Heart left ventricle (tissue), 16 donors: ENCODE data around the gene ZEB2. TPM values are rescaled to one million over a fixed set of nuclear protein-coding genes. Genes with fewer than 3 reads are reported as not detected.
A peak's percentile ranks its signal among the peaks of the same experiment; 100 is the strongest.

Experiments
- ATAC-seq, 4 donors: fragments of 200-7000 bp; cut with Tn5 transposase; one replicate each; pipeline ENCODE4 v1.9.1; 2020 to 2022; ENCODE audit warnings: moderate library complexity in 4 of 4, mild to moderate bottlenecking in 3 of 4, moderate number of reproducible peaks in 1 of 4
- DNase-seq, 5 donors: peaks; one replicate each; pipeline ENCODE4 v3.0.0-alpha.2; 2020
- H3K27ac ChIP-seq, 12 donors: fragments of 200-600 bp; sonication (generic) in 4 of 12; one replicate each; pipeline versions ENCODE4 v1.5.0 to v1.8.0; 2016 to 2022; ENCODE audit warnings: mild to moderate bottlenecking in 2 of 12
- H3K27me3 ChIP-seq, 9 donors: fragments of 200-600 bp; sonication (generic) in 2 of 9; one replicate each; pipeline versions ENCODE4 v1.5.1 to v1.8.0; 2016 to 2022; ENCODE audit warnings: mild to moderate bottlenecking in 3 of 9
- H3K36me3 ChIP-seq, 9 donors: fragments of 200-600 bp; sonication (generic) in 2 of 9; one replicate each; pipeline versions ENCODE4 v1.5.0 to v1.8.0; 2018 to 2022; ENCODE audit warnings: mild to moderate bottlenecking in 2 of 9
- H3K4me1 ChIP-seq, 12 donors: fragments of 200-600 bp; sonication (generic) in 4 of 12; one replicate each; pipeline versions ENCODE4 v1.5.0 to v1.8.0; 2016 to 2022; ENCODE audit warnings: mild to moderate bottlenecking in 3 of 12
- H3K4me3 ChIP-seq, 12 donors: fragments of 200-600 bp; sonication (generic) in 4 of 12; one replicate each; pipeline versions ENCODE4 v1.5.0 to v1.8.0; 2017 to 2022; ENCODE audit warnings: mild to moderate bottlenecking in 9 of 12, moderate library complexity in 4 of 12
- H3K9me3 ChIP-seq, 12 donors: fragments of 200-600 bp; sonication (generic) in 4 of 12; one replicate each; pipeline versions ENCODE4 v1.5.0 to v1.8.0; 2016 to 2022; ENCODE audit warnings: mild to moderate bottlenecking in 1 of 12
- POLR2A ChIP-seq, 2 donors: fragments of 450-650 bp; IDR thresholded peaks; one replicate each; pipeline ENCODE4 v1.6.1; 2017; ENCODE audit warnings: antibody characterized with exemption in 2 of 2, mild to moderate bottlenecking in 2 of 2, moderate library complexity in 2 of 2
- WGBS, 4 donors: extraction: QIAGEN DNeasy Blood & Tissue Kit in 2 of 4; methylation state at CpG; one replicate each; pipeline versions ENCODE4 v1.1.5 to v1.1.7; 2013 to 2018; 5-methylcytosine and 5-hydroxymethylcytosine counted together
- intact Hi-C, 10 donors: fragments of 100-400 bp; cut with DNase I; formaldehyde crosslinking; loops; one replicate each; pipeline versions ENCODE4 v1.11.1 to v1.14.2; 2022
- polyA plus RNA-seq, 2 donors: library from polyadenylated mRNA; stranded (reverse); fragments of 200-250 nt; gene quantifications; one replicate each; pipeline ENCODE4 v1.2.3, GENCODE V29; 2013
- total RNA-seq, 9 donors: library from RNA; depleted of rRNA in 2 of 9; stranded (reverse); fragments of >200 nt in 2 of 9; fragmentation: NEBNext Ultra II Directional in 3 of 9; extraction: Animal tissue kit (Norgen Biotek cat#: 25700) in 3 of 9; gene quantifications; one replicate each; pipeline versions ENCODE4 v1.1.0 to v1.2.4, GENCODE V29; 2016 to 2023
- TF ChIP-seq, protein P1 (sequence below), 12 donors: fragments of 200-600 bp; sonication (generic) in 4 of 12; IDR thresholded peaks; one replicate each; pipeline versions ENCODE4 v1.5.0 to v1.8.0; 2018 to 2022; ENCODE audit warnings: antibody characterized with exemption in 12 of 12, mild to moderate bottlenecking in 5 of 12
- donor health status: ischemic (EF 13 %, LVEDD 7.1; RV severe dilation, severe dysfunction).
- donor health status: healthy with polysubstance abuse.
- donor health status: DM: no; HTN: yes; CAD: no.
- donor health status: DM: no; HTN: no; CAD: no.
- donor health status: ischemic (EF 25% LVEDD 6.9; RV normal size, moderate dysfunction).
- donor health status: ischemic (EF 25% LVEDD 5.7; RV mildly dilated, moderate dysfunction).
- donor health status: healthy.
- donor health status: DM: yes; HTN: yes; CAD: no.
- donor health status: ischemic (EF 35%, LVEDD 5.7; RV mildly dilated, moderate dysfunction).
- donor health status: nonischemic (EF 11% LVEDD 7.7; RV severe dilation, severe dysfunction).
- donor health status: DM: yes; HTN: yes; CAD: no.
- donor health status: PGD.
- donor health status: ischemic (EF 29% LVEDD 5.4; RV normal size, mild dysfunction).
- donor health status: nonischemic (EF 23%, LVEDD 6.1; RV moderate dilation, normal function).

Gene ZEB2
- total and polyA plus RNA-seq, 11 donors, result 23.1 to 168 (median 82.4) TPM

DNA sequence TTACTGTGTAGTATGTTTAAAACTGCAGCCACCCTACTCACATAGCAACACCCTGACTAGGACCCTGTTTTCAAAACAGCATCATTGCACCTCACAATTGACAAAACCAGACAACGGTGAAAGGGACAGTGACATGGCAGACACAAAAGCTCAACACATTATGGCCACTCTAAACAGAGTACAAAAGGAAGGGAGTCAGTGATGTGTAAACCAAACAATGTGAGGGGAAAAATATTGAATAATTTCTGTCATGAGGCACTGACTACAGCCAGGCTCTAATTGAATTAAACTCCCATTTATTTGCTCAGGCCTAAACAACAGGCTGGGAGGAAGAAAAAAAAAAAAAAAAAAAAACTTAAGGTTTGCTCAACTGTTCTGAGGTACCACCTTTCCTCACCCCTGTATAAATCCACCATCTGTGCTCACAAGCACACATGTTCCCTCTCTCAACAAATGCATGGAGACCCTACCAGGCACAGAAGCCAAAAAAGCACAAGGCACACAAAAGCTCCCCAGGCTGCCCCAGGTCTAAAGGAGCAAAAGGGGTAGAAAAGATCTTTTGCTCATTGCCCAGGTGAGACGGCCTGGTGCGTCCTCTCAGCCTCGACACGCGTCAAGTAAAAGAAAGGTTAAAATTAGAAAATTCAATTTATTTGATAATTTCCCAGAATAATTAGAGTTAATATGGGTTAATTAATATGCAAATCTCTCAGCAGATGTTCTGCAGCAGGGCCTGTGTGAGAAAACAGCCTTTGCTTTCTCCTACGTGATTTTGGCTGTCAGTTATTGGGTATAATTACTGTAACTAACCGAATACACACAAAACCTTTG, 80.9 kb downstream of the ZEB2 start:
- 78 to 89% (median 81%) methylated on average over 8 of the region's 8 CpGs for WGBS, 4 donors
- ATAC-seq (no peak), DNase-seq (no peak)
- no peak for TF ChIP-seq POLR2A (IDR thresholded peaks at IDR 0.05)
- TF ChIP-seq, protein P1, sequence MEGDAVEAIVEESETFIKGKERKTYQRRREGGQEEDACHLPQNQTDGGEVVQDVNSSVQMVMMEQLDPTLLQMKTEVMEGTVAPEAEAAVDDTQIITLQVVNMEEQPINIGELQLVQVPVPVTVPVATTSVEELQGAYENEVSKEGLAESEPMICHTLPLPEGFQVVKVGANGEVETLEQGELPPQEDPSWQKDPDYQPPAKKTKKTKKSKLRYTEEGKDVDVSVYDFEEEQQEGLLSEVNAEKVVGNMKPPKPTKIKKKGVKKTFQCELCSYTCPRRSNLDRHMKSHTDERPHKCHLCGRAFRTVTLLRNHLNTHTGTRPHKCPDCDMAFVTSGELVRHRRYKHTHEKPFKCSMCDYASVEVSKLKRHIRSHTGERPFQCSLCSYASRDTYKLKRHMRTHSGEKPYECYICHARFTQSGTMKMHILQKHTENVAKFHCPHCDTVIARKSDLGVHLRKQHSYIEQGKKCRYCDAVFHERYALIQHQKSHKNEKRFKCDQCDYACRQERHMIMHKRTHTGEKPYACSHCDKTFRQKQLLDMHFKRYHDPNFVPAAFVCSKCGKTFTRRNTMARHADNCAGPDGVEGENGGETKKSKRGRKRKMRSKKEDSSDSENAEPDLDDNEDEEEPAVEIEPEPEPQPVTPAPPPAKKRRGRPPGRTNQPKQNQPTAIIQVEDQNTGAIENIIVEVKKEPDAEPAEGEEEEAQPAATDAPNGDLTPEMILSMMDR (IDR thresholded peaks at IDR 0.05), result no peak
- Histone ChIP-seq H3K27ac (peak overlapping the region in 1 of 12 donors; percentile 21), H3K27me3 (no peaks in the 10 kb centered on the region), H3K4me1 (peaks cover 0 to 81% (median 34%) of the 10 kb centered on the region in 12 donors), H3K36me3 (peaks cover 0 to 33% (median 0%) of the 10 kb centered on the region in 9 donors), H3K9me3 (no peaks in the 10 kb centered on the region), H3K4me3 (no peak overlapping the region)
- intact Hi-C loops, result no loop called here

DNA sequence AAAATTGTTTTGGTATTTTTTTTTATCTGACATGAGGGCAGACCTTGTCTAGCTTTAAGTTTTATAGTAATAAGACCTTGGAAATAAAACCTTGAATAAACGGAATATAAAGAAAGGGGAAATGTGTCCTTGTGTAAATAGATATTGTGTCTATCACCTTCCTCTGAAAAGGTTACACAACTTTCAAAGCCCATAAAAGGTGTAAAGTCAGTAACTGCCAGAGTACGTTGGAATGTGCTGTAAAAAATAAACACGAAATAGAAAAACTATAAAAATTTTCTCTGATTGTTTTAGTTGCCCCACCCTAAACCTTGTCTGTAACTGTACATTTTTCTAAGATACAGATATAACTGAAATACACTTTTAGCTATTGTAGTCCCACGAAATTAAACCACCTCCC, 82.3 kb downstream of the ZEB2 start:
- no peak for ATAC-seq
- Histone ChIP-seq H3K4me3 (no peak overlapping the region), H3K27ac (peak overlapping the region in 1 of 12 donors; percentile 44), H3K36me3 (peaks cover 0 to 26% (median 0%) of the 10 kb centered on the region in 9 donors), H3K9me3 (no peaks in the 10 kb centered on the region), H3K4me1 (peaks cover 0 to 82% (median 27%) of the 10 kb centered on the region in 12 donors), H3K27me3 (no peaks in the 10 kb centered on the region)
- no peak for DNase-seq
- 60 to 74% (median 67%) methylated on average over 4 of the region's 4 CpGs for WGBS, 4 donors
- intact Hi-C loops, result no loop called here
- no peak for TF ChIP-seq POLR2A (IDR thresholded peaks at IDR 0.05)
- TF ChIP-seq, protein P1 (IDR thresholded peaks at IDR 0.05), result no peak

DNA sequence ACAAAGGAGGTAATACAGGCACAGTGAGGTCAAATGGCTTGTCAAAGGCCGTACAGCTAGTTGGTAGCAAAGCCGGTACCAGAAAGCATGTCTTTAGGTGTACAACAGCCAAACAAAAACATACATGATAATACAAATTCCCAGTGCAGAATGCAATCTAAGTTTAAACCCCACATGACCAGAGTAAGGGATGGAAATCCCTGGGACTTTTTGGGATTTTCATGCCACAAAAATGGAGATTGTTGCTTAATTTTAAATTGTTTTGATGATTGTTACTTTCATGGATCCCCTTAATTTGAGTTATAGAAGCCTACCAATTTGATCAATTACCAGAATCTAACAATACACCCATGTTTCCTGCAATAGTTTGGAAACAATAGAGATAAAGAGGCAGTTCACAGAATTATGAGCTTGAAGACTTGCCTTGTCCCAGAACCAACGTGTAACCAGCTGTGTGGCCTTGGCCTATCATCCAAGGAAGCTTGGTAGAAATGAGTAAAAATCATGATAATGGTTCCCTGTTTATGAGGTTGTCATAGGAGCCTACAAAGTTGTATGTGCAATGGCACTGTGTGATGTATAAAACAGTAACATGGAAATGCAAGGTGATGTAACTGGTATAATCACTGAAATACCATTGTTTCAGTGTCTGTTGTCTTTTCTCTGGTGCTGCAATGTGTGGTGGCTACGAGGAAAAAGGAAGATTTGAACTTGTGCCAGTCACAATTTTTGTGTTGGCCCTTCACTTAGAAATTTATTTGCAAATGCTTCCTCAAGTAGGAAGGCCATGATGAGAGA, 85.3 kb downstream of the ZEB2 start:
- Histone ChIP-seq H3K27me3 (no peaks in the 10 kb centered on the region), H3K36me3 (peaks cover 0 to 28% (median under 1%) of the 10 kb centered on the region in 9 donors), H3K9me3 (no peaks in the 10 kb centered on the region), H3K27ac (peak overlapping the region in 1 of 12 donors; percentile 44), H3K4me1 (peaks cover 0 to 84% (median 28%) of the 10 kb centered on the region in 12 donors), H3K4me3 (no peak overlapping the region)
- DNase-seq (no peak), ATAC-seq (no peak)
- intact Hi-C loops, result loop anchor here in 5 of 10 donors (5.0 kb wide), 4 partner anchors 73 to 102 kb away; a partner anchor contains a TSS
- TF ChIP-seq, protein P1 (IDR thresholded peaks at IDR 0.05), result no peak
- TF ChIP-seq POLR2A (IDR thresholded peaks at IDR 0.05), result no peak
- 64 to 76% (median 72%) methylated on average over 4 of the region's 4 CpGs for WGBS, 4 donors

DNA sequence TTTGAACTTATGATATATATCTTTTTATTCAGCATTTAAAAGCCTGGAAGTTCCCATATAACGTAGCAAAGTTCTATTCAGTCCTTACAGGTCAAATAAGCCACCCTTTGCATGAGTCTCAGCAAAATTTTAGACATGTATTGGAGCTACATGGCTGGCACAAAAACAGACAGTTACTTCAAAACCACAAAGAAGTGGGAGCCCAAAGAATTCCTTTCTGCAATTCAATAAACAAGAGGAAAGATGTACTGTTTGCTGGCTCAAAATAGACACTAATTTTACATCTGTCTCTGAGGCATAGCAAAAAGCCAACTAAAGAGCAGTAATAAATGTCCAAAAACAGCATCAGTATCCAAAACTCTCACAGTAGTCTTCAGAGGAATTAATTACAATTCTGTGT, 87.0 kb downstream of the ZEB2 start:
- ATAC-seq, result no peak
- H3K27ac ChIP-seq, result peak overlapping the region in 3 of 12 donors; percentile 4 to 76 (median 15)

More for the DNA sequence above, 87.0 kb downstream of the ZEB2 start:
- H3K4me1 ChIP-seq, result peaks cover 0 to 84% (median 37%) of the 10 kb centered on the region in 12 donors
- no peak for TF ChIP-seq POLR2A (IDR thresholded peaks at IDR 0.05)
- TF ChIP-seq, protein P1 (IDR thresholded peaks at IDR 0.05), result no peak
- no peak overlapping the region for H3K4me3 ChIP-seq
- peaks cover 0 to 44% (median 16%) of the 10 kb centered on the region in 9 donors for H3K36me3 ChIP-seq
- intact Hi-C loops, result loop anchor here in 5 of 10 donors (5.0 kb wide), 4 partner anchors 74 to 101 kb away; a partner anchor contains a TSS
- whole genome bisulfite sequencing, 4 donors, result 59 to 84% (median 69%) methylated on average over 1 of the region's 1 CpG
- H3K27me3 ChIP-seq, result no peaks in the 10 kb centered on the region
- no peak for DNase-seq
- H3K9me3 ChIP-seq, result no peaks in the 10 kb centered on the region
